Cerebellar nuclear complex (tissue), 1 donor: ENCODE data around the gene SAT2.
A peak's percentile ranks its signal among the peaks of the same experiment; 100 is the strongest.

Source experiments
- DNase-seq, 2 experiments: peaks; one replicate each; lab custom pipeline; 2025; lab: John Stamatoyannopoulos, UW

SAT2 gene

DNA sequence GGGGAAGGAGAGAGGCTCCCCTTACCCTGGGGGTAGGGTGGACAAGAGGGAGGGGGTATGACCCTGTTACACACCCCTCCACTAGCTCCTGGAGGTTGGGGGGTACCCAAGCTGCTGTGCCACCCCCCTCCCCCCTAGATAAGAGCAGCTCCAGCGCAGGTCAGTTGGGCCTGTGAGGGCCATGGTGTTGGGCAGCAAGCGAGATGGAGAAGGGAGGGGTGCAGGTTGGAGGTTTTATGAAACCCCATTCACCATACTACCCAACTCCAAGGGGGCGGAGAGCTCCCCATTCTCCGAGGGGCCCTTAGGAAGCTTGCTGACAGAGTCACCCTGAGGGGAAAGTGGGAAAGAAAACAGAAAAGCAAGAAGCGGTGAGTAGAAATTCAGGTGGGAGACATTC is 36.0 kb downstream of the SAT2 start:
- no peak for DNase-seq

DNA sequence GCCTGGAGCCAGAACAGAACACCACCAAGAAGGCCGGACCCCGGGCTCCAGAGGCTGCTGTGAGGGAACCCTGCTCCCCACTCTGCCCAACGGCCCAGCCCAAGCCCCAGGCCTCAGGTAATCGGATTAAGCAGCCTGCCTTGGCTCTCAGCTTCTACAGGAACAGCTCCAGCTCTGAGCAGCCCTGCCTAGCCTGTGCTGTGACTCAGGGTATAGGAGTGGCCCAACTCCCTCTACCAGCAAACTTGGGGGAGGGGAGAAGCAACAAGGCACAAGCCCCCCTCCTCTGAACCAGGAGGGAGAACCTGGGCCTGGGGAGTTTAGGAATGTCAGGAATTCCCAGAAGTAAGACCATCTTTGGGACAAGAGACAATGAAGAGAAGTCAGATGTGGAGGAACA is 36.9 kb downstream of the SAT2 start:
- DNase-seq = no peak

DNA sequence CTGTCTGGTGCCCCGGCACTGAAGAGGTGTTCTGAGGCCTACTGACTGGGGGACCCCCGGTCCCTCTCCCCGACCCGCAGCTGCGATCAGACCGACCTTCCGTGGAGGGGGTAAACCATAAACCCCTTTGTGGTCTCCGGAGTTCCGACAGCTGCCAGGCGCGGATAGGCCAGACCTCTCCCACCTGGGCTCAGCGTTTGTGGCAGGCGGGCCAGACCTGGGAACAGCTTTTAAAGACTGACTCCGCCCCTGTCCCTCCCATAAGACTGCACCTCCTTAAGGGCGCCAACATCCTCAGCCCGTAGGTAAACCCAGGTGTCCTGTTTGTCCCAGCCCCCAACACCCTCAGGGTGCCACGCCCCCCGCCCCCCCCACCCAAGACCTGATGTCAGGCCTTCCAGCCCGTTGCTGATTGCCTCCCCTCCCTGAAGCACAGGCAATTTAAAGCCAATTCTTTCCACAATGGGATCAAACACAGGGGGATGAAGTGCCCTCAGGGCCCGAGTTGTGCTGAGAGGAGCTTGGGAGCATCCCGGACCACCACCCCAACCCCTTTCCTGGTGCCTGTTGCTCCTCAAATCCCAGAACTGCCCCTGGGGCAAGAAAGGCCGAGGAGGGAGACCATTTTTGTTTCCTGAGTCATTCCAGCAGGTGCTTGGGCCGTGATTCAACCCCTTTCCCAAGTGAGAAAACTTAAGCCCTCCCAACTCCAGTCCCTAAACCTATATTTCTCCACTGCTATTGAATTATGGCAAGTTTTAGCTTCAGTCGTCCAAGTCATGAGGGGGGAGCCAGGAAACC is 37.5 kb downstream of the SAT2 start, which contains the start of gene SOX15:
SOX15 (minus strand) TSS at position 204 of the 801 bp plus-strand sequence. CDS start 418 bp downstream, outside the sequence.
- DNase-seq = no peak

DNA sequence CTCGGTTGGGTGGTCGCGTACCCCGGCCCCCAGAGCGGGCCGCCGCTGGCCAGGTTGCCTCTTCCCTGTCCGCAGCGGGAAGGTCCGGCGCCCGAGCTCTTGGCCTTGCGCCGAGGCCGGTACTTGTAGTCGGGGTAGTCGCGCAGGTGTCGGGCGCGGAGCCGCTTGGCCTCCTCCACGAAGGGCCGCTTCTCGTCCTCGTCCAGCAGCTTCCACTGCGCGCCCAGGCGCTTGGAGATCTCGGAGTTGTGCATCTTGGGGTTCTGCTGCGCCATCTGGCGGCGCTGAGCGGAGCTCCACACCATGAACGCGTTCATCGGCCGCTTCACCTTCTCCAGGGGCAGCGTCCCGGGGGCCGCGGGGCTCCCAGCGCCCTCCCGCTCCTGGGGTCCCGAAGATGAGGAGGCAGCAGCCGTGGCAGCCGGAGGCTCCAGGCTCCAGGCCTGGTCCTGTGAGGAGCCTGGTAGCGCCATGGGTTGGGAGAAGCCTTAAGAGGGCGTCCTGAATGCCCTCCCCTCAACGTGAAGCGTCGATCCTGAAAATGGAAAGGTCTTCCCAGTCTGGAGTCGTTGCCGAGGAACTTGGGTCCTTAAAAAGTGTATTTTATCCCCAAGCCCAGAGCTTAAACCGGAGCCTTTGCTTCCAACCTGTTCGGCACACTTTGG is 38.3 kb downstream of the SAT2 start:
- peak; percentile 12 to 67 for DNase-seq

DNA sequence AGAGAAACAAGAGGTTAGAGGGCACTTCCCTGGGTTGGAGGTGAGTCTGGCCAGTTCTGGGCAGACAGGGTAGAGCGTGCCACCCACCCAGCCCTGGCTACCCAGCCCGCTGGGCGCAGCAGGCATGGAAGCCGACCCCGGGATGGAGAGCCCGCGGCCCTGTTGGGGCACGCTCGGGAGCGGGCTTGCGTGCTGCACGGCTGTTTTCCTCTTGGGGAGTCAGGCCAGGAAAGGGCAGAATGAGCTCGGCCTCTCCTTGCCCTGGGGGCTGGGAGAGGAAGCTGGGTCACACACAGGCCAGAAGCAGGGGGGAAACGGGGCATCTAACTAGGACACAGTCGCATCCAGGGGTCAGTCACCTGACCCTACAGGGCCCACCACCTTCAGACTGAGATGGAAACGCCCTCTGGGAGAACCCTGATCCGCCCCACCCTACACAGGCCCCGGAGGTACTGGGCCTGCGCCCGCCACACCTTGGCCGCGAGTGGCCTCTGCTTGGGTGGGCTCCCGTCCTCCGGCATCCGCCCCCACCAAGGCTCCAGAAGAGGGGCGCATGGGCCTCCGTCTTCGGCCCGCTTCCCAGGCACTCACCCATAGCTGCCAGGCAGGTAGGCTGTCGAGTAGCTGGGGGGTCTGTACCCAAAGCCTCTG is 38.9 kb downstream of the SAT2 start:
- no peak for DNase-seq

DNA sequence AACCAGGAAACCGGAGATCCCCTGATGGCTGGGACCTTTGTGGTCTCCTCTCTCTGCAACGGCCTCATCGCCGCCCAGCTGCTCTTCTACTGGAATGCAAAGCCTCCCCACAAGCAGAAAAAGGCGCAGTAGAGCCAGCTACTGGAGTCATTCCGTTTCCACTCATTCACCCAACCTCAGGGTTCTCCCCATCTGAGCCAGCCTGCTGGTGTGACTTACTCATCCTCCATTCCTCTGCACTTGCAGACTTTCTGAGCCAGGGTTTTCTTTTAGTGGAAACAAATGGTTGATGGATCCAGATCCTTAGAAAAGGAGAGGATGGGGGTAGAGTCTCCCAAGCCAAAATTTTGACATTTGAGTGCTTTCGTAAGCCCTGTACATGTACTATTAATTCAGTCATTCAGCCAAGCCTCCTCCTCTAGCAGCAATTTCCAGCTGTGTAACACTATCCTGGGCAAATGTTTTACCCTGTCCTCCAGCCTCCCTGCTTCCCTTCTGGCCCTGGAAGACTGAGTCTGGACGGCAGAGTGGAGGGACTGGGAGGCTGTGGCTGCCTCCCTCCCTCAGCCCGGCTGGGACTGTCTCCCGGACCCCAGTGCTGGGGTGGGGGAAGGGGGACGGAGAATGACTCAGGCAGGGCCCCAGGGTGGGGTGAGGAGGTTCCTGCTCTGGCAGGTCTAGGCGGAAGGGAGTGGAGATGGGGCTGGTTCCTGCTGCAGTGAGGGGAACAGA is 40.0 kb downstream of the SAT2 start:
- no peak for DNase-seq

DNA sequence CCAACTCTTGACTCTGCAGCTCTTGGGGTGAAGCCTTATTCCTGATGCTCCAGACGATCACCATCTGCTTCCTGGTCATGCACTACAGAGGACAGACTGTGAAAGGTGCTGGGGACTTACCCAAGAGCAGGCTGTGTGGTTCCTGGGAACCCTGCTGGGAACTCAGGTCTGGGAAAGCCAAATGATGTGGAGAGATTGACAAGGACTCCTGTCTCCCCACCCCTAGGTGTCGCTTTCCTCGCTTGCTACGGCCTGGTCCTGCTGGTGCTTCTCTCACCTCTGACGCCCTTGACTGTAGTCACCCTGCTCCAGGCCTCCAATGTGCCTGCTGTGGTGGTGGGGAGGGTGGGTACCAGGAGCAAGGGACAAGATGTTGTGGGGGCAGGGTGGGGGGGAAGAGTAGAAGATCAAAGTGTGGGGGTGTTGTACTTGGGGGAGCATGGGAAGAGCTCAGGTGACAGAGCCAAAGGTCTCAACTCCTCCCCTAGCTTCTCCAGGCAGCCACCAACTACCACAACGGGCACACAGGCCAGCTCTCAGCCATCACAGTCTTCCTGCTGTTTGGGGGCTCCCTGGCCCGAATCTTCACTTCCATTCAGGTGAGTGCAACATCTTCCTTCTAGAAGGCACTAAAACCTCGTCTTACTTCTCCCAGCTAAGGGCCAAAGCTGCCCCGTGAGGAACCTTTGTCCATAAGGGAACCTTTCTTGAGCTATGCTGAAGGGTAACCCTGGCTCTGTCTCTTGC is 40.8 kb downstream of the SAT2 start:
- DNase-seq = no peak

DNA sequence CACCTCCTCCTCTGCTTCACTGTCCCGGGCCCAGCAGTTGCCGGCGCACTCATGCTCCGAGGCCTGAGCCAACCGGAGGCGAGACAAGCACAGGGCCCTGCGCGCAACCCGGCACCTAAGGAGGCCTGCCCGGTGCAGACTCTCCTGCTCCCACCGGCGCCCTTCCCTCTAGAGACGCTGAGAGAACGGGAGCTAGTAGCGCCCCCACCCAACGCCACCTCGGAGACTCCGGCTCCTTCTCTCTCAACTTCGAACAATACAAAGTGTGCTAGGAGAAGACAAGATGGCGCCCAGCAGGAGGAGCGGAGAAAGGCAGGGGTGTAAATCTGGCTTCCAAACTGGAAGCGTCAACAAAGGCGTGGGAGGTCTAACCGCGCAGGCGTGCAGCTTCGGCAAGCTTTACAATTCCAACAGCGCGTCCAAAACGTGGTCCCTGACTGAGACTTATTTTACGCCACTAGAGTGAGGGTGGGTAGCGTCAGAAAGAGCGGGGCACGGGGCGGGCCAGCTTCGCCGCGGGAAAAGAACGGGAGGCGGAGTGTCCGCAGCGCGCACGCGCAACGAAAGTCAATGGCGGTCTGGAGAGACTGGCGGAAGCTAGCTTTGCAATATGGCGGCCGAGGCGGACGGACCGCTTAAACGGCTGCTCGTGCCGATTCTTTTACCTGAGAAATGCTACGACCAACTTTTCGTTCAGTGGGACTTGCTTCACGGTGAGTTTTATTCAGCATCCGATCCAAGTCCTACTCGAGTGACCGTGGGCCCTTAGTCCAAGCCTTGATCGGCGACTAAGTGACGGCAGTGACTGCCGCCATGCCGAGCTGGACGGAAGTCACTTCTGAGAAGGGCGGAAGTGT is 44.1 kb downstream of the SAT2 start, which contains the start of gene MPDU1:
MPDU1 (plus strand) TSS at position 600 of the 857 bp plus-strand sequence; CDS start at position 611, 11 bp downstream.
- peak; percentile 57 to 86 for DNase-seq

DNA sequence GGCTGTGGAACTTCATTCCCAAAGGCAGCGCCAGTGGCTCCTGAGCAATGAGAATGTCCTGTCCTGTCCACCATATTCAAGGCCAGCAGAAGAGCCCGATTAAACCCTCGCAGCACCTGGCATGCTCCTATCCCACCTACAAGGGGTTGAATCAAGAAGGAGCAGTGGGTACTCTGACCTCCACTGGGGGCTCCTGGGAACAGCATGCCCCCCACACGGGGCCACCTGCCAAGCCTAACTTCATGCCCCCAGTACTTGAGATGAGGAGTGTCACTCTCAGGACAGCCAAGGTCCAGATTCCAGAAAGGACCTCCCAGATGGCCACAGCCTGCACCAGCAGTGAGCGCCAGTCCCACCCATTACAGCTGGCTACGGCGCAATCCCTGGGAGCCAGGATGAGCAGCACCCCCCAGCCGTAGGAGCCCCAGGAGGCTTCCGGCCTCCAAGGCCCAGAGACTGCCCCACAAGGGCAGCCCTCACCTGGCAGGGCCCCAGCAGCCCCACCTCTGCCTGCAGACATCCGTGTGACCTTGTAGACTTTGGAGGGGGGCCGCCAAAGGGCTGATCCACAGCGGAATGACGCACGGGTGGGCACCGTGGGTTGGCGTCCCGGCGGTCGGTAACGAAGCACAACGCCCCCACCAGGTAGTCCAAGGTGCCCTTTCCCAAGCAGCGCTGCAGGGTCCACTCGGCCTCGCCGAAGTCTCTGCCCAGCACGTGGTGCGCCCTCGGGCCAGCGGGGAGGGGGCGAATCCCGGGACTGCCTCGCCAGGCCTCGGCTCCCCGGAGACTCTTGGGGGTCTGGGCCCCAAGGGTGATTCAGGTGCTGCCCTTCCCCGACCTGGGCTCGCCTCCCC is 45.0 kb downstream of the SAT2 start:
- DNase-seq = no peak

DNA sequence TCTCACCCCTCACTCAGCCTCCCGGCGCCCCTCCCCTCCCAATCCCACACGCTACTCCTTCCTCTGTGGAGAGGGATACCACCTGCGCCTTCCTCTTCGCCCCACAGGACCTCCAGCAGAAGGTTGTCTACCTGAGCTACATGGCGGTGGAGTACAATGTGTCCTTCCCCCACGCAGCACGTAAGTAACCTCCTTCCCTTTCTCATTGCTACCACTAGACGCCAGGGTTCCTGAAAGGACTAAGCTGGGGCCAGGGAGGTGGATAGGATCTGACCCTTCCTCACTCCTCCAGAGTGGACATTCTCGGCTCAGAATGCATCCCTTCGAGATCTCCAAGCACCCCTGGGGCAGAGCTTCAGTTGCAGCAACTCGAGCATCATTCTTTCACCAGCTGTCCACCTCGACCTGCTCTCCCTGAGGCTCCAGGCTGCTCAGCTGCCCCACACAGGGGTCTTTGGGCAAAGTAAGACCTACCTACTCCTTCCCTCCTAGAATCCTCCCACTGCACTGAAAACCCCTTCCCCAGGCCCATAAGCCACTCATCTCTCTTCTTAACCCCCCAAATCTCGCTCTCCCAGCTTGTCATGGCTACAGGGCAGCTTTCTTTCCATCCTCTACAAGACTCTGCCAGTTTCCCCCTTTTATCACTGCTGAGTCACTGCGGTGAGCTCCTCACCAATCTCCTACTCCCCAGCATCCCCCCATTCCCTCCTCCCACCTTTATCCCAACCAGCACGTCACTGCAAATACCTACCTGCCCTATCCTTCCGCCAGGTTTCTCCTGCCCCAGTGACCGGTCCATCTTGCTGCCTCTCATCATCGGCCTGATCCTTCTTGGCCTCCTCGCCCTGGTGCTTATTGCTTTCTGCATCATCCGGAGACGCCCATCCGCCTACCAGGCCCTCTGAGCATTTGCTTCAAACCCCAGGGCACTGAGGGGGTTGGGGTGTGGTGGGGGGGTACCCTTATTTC is 46.7 kb downstream of the SAT2 start:
- DNase-seq = no peak

DNA sequence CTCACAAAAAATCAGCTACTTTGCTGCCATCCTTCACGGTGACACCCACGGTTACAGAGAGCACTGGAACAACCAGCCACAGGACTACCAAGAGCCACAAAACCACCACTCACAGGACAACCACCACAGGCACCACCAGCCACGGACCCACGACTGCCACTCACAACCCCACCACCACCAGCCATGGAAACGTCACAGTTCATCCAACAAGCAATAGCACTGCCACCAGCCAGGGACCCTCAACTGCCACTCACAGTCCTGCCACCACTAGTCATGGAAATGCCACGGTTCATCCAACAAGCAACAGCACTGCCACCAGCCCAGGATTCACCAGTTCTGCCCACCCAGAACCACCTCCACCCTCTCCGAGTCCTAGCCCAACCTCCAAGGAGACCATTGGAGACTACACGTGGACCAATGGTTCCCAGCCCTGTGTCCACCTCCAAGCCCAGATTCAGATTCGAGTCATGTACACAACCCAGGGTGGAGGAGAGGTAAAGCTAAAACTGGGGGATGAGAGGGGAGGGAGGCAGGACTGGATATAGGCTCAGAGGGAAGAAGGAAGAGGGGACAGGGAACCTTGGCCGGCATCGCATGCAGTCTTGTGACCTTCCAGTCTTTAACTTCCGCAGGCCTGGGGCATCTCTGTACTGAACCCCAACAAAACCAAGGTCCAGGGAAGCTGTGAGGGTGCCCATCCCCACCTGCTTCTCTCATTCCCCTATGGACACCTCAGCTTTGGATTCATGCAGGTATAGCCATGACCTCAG is 47.6 kb downstream of the SAT2 start:
- DNase-seq = no peak

DNA sequence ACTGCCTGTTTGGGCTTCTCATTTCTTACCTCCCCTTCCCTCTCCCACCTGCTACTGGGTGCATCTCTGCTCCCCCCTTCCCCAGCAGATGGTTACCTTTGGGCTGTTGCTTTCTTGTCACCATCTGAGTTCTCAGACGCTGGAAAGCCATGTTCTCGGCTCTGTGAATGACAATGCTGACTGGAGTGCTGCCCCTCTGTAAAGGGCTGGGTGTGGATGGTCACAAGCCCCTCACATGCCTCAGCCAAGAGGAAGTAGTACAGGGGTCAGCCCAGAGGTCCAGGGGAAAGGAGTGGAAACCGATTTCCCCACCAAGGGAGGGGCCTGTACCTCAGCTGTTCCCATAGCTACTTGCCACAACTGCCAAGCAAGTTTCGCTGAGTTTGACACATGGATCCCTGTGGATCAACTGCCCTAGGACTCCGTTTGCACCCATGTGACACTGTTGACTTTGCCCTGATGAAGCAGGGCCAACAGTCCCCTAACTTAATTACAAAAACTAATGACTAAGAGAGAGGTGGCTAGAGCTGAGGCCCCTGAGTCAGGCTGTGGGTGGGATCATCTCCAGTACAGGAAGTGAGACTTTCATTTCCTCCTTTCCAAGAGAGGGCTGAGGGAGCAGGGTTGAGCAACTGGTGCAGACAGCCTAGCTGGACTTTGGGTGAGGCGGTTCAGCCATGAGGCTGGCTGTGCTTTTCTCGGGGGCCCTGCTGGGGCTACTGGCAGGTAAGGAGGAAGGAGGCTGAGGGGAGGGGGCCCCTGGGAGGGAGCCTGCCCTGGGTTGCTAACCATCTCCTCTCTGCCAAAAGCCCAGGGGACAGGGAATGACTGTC is 48.4 kb downstream of the SAT2 start, which contains the start of gene CD68:
CD68 (plus strand) TSS at position 638 of the 833 bp plus-strand sequence; CDS start at position 678, 40 bp downstream.
- no peak for DNase-seq

DNA sequence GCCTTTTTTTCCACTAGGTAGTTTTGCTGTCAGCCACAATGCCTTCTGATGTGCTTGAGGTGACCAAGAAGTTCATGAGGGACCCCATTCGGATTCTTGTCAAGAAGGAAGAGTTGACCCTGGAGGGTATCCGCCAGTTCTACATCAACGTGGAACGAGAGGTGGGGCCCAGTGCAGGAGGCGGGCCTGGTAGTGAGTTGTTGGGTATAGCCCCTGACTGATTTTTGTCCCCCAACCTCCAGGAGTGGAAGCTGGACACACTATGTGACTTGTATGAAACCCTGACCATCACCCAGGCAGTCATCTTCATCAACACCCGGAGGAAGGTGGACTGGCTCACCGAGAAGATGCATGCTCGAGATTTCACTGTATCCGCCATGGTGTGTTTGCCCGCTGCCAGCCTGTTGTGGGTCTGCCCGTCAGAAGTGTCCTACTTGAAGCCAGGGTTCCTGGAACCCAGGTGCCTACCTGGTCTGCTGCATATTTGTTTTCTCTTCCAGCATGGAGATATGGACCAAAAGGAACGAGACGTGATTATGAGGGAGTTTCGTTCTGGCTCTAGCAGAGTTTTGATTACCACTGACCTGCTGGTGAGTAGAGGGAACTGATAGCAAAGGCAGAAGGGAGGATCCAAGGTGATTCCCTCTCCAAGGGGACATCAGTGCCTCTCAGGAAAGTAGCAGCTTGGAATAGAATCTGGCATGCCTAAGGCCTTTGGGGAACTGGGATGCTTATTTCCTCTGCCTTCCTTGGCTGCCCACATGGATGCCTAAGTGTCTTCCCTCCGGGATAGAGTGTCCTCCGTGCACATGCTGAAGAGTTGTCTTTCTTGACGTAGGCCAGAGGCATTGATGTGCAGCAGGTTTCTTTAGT is 50.1 kb downstream of the SAT2 start:
- no peak for DNase-seq

DNA sequence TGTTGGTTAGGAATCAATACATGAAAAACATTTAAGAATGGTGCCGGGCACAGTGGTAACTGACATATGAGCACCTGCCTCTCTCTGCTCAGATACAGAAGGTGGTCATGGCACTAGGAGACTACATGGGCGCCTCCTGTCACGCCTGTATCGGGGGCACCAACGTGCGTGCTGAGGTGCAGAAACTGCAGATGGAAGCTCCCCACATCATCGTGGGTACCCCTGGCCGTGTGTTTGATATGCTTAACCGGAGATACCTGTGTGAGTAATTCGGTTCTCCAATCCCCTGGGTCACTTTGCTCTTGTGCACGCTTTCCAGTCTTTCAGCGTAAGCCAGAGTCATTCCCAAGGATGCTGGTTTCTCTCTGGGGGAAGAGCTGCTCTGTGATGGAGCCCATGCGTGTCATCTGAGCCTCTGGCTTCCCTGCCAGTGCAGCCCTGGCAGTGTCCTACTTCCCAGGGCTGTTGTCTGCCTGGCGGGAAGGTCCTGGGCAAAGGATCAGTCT is 51.1 kb downstream of the SAT2 start:
- DNase-seq = no peak
